ENCODE results near the gene VWA1. TPM values are rescaled to one million over a fixed set of nuclear protein-coding genes. Genes with fewer than 3 reads are reported as not detected.
A peak's percentile ranks its signal among the peaks of the same experiment; 100 is the strongest.

VWA1 gene
- total and polyA plus RNA-seq, 4 donors: 51.7 to 94.3 (median 69.1) TPM

DNA sequence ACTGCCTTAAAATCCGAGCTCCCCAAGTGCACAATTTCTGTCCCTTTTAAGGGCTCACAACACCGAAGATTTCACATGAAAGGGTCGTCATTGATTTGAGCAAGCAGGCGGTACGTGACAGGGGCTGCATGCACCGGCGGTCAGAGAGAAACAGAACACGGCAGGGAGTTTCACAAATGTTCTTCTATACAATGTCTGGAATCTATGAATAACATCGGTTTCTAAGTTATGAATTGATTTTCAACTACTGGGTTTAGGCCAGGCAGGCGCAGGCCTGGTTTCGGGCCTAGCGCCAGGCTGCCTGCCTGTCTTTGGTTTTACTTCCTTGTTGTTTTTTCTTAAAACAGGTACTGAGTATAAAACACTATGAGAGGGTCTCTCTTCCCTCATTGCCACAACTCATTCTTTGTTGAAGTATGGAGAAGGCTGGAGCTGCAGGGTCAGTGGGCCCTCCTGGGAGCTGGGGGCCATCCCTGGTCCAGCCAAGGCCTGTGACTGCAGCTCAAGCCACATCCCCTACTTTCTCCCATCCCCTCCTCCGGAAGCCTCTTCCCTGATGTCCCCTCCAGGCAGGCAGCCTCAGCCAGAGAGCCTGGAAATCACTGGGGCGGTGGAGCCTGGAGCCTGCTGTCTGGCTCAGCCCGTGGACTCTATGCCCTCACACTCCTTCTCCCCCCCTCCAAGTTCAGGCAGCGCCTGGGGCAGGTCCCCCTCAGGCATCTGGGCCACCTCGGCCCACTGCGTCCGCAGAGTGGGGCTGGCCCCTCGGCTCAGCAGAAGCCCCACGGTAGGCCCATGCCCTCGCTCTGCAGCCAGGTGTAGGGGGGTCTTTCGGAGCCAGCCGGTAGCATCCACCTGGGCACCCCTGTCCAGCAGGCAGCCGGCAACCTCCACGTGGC lies 16.8 kb upstream of the VWA1 start:
- Histone ChIP-seq H3K9ac (ENCODE audit: insufficient read depth in 1 of 2, low read length in 2 of 2) (no peak overlapping the region), H3K27me3 (ENCODE audit: control insufficient read depth in 3 of 3, insufficient read depth in 3 of 3, low read length in 2 of 3) (no peaks in the 10 kb centered on the region), H3K36me3 (ENCODE audit: control insufficient read depth in 4 of 4, insufficient read depth in 4 of 4, low read length in 4 of 4) (no peaks in the 10 kb centered on the region), H3K9me3 (ENCODE audit: control insufficient read depth in 4 of 4, insufficient read depth in 3 of 4, low read length in 3 of 4) (peaks cover 0 to 2% (median 0%) of the 10 kb centered on the region in 4 donors), H3K4me3 (no peak overlapping the region), H3K4me1 (ENCODE audit: control insufficient read depth in 5 of 5, insufficient read depth in 5 of 5, low read length in 5 of 5) (peaks cover 0 to 24% (median 0%) of the 10 kb centered on the region in 5 donors), H3K27ac (ENCODE audit: low read depth in 1 of 2, low read length in 1 of 2) (no peak overlapping the region)
- ATAC-seq (ENCODE audit: insufficient read depth, low FRiP score) (no peak), DNase-seq (no peak)
- WGBS, 2 donors: 88 to 89% methylated on average over 26 of the region's 26 CpGs
- TF ChIP-seq, protein P1, sequence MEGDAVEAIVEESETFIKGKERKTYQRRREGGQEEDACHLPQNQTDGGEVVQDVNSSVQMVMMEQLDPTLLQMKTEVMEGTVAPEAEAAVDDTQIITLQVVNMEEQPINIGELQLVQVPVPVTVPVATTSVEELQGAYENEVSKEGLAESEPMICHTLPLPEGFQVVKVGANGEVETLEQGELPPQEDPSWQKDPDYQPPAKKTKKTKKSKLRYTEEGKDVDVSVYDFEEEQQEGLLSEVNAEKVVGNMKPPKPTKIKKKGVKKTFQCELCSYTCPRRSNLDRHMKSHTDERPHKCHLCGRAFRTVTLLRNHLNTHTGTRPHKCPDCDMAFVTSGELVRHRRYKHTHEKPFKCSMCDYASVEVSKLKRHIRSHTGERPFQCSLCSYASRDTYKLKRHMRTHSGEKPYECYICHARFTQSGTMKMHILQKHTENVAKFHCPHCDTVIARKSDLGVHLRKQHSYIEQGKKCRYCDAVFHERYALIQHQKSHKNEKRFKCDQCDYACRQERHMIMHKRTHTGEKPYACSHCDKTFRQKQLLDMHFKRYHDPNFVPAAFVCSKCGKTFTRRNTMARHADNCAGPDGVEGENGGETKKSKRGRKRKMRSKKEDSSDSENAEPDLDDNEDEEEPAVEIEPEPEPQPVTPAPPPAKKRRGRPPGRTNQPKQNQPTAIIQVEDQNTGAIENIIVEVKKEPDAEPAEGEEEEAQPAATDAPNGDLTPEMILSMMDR (IDR thresholded peaks at IDR 0.05; ENCODE audit: control extremely low read depth, extremely low read depth): no peak

GRCh38 chr1:1419363-1419812 lies 16.1 kb upstream of the VWA1 start:
- Histone ChIP-seq H3K27me3 (ENCODE audit: control insufficient read depth in 3 of 3, insufficient read depth in 3 of 3, low read length in 2 of 3) (no peaks in the 10 kb centered on the region), H3K9ac (ENCODE audit: insufficient read depth in 1 of 2, low read length in 2 of 2) (no peak overlapping the region), H3K4me1 (ENCODE audit: control insufficient read depth in 5 of 5, insufficient read depth in 5 of 5, low read length in 5 of 5) (peaks cover 0 to 24% (median 0%) of the 10 kb centered on the region in 5 donors), H3K27ac (ENCODE audit: low read depth in 1 of 2, low read length in 1 of 2) (peak overlapping the region in 1 of 2 donors; percentile 83), H3K9me3 (ENCODE audit: control insufficient read depth in 4 of 4, insufficient read depth in 3 of 4, low read length in 3 of 4) (peaks cover 0 to 2% (median 0%) of the 10 kb centered on the region in 4 donors), H3K36me3 (ENCODE audit: control insufficient read depth in 4 of 4, insufficient read depth in 4 of 4, low read length in 4 of 4) (no peaks in the 10 kb centered on the region), H3K4me3 (no peak overlapping the region)
- TF ChIP-seq, protein P1 (IDR thresholded peaks at IDR 0.05; ENCODE audit: control extremely low read depth, extremely low read depth): no peak
- 79 to 93% methylated on average over 18 to 21 of the region's 21 CpGs for WGBS, 2 donors
- ATAC-seq (ENCODE audit: insufficient read depth, low FRiP score) (no peak), DNase-seq (no peak)

DNA sequence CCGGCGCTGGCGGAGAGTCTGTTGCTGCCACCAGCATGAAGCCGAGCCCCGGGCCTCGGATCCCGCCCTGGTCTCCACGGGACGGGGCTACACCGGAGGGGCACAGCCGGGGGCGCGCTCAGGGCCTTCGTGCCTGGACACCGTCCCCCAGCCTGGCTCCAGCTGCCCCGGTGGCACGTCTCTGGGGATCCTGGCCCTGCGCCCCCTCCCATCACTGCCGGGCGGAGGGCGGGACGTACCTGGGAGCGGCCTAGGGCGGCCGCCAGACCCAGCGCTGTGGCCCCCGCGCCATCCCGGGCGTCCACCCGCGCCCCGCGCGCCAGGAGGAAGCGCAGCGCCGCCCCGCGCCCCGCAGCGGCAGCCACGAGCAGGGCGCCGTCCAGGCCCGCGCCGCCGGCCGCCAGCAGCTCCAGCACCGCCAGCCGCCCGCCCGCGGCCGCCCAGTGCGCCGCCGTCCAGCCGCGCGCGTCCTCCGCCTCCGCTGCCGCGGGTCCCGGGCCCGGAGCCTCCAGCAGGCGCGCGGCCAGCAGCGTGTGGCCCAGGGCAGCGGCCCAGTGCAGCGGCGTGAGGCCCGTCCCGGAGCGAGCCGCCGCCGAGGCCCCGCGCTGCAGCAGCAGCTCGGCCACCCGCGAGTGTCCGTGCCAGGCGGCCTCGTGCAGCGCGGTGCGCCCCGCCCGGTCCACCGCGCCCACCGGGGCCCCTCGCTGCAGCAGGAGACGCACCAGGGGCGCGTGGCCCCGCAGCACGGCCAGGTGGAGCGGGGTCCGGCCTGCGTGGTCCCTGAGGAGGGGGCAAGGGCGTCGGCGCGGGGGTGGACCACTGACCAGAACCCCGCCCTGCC lies 15.5 kb upstream of the VWA1 start:
- no peaks in the 10 kb centered on the region for H3K36me3 ChIP-seq (ENCODE audit: control insufficient read depth in 4 of 4, insufficient read depth in 4 of 4, low read length in 4 of 4)
- no peaks in the 10 kb centered on the region for H3K27me3 ChIP-seq (ENCODE audit: control insufficient read depth in 3 of 3, insufficient read depth in 3 of 3, low read length in 2 of 3)
- peaks cover 0 to 2% (median 0%) of the 10 kb centered on the region in 4 donors for H3K9me3 ChIP-seq (ENCODE audit: control insufficient read depth in 4 of 4, insufficient read depth in 3 of 4, low read length in 3 of 4)
- DNase-seq (peak in 1 of 3 donors; percentile 58), ATAC-seq (ENCODE audit: insufficient read depth, low FRiP score) (peak; percentile 41)
- WGBS, 2 donors: 10 to 31% methylated on average over 65 to 112 of the region's 112 CpGs
- H3K9ac ChIP-seq (ENCODE audit: insufficient read depth in 1 of 2, low read length in 2 of 2): no peak overlapping the region
- TF ChIP-seq, protein P1 (IDR thresholded peaks at IDR 0.05; ENCODE audit: control extremely low read depth, extremely low read depth): no peak
- H3K4me1 ChIP-seq (ENCODE audit: control insufficient read depth in 5 of 5, insufficient read depth in 5 of 5, low read length in 5 of 5): peaks cover 0 to 24% (median 0%) of the 10 kb centered on the region in 5 donors
- H3K27ac ChIP-seq (ENCODE audit: low read depth in 1 of 2, low read length in 1 of 2): peak overlapping the region in 1 of 2 donors; percentile 83
- H3K4me3 ChIP-seq: peak overlapping the region; percentile 49

All from lung (tissue), 12 donors.